ENCODE data around the gene PTPRE.

The PTPRE gene, protein sequence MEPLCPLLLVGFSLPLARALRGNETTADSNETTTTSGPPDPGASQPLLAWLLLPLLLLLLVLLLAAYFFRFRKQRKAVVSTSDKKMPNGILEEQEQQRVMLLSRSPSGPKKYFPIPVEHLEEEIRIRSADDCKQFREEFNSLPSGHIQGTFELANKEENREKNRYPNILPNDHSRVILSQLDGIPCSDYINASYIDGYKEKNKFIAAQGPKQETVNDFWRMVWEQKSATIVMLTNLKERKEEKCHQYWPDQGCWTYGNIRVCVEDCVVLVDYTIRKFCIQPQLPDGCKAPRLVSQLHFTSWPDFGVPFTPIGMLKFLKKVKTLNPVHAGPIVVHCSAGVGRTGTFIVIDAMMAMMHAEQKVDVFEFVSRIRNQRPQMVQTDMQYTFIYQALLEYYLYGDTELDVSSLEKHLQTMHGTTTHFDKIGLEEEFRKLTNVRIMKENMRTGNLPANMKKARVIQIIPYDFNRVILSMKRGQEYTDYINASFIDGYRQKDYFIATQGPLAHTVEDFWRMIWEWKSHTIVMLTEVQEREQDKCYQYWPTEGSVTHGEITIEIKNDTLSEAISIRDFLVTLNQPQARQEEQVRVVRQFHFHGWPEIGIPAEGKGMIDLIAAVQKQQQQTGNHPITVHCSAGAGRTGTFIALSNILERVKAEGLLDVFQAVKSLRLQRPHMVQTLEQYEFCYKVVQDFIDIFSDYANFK

GRCh38 chr10:127906548-127907377 lies at the start of gene PTPRE:
TSS of gene PTPRE (plus strand) at chr10:127907103. CDS start at chr10:128040882, 133,779 bp downstream.
- ATAC-seq = peak; percentile 88
- H3K9me3 Mint-ChIP-seq = no peaks in the 10 kb centered on the region
- H3K36me3 Mint-ChIP-seq = no peaks in the 10 kb centered on the region
- peak within 1 kb of the TSS; percentile 24 for H3K4me3 Mint-ChIP-seq
- H3K4me1 Mint-ChIP-seq = peaks cover 7% of the 10 kb centered on the region
- peaks cover 43% of the 10 kb centered on the region for H3K27me3 Mint-ChIP-seq
- H3K27ac Mint-ChIP-seq = no peak within 1 kb of the TSS

DNA sequence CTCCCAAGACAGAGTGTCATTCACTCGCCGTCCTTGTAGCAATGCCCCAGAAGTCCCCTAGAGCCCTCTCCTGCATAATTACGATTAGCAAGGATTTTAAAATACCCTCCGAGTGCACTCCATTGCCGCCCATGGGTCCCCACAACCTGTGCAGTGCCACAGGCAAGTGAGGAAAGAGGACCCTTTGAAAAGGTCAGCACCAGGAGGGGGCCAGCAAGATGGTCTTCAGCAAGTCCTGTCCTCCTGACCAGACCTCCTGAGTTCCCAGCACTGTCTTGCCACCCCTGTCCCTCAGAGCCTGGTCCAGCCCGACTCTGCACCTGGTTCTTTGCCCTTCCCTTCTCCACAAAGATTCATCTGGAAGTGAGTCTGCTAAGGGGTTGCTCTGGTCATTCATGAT lies 46.3 kb upstream of the PTPRE start:
- H3K4me3 Mint-ChIP-seq = no peak overlapping the region
- no peaks in the 10 kb centered on the region for H3K27me3 Mint-ChIP-seq
- H3K9me3 Mint-ChIP-seq = peaks cover 14% of the 10 kb centered on the region
- no peak for ATAC-seq
- H3K27ac Mint-ChIP-seq = no peak overlapping the region
- H3K4me1 Mint-ChIP-seq = peaks cover 2% of the 10 kb centered on the region
- H3K36me3 Mint-ChIP-seq = peaks cover 5% of the 10 kb centered on the region

- Mint-ChIP-seq H3K36me3 (peaks cover 5% of the 10 kb centered on the region), H3K9me3 (peaks cover 14% of the 10 kb centered on the region), H3K4me1 (no peaks in the 10 kb centered on the region), H3K27me3 (no peaks in the 10 kb centered on the region), H3K27ac (no peak overlapping the region), H3K4me3 (no peak overlapping the region)
- no peak for ATAC-seq
Observed at GRCh38 chr10:127863231-127863825, 43.6 kb upstream of the PTPRE start.

GRCh38 chr10:127866276-127867013 lies 40.5 kb upstream of the PTPRE start:
- H3K36me3 Mint-ChIP-seq = peaks cover 5% of the 10 kb centered on the region
- H3K4me1 Mint-ChIP-seq = no peaks in the 10 kb centered on the region
- no peaks in the 10 kb centered on the region for H3K27me3 Mint-ChIP-seq
- peaks cover 21% of the 10 kb centered on the region for H3K9me3 Mint-ChIP-seq
- H3K4me3 Mint-ChIP-seq = no peak overlapping the region
- no peak for ATAC-seq
- no peak overlapping the region for H3K27ac Mint-ChIP-seq

DNA sequence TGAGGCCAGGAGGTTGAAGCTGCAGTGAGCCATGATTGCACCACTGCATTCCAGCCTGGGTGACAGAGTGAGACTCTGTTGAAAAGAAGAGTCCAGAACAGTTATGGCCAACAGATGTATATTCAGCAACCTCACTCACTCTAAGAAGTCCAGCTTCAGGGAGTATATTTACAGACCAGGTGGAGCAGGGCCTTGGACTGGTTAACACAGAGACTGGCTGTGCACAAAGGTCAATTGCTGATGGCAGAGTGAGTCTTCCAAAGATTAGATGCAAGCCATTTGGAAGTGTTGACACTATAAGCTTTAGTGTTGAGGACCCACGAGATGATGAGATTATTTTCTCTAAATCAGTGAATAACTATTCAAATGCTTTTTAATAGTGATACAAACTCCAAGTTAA lies 39.1 kb upstream of the PTPRE start:
- Mint-ChIP-seq H3K4me1 (no peaks in the 10 kb centered on the region), H3K36me3 (peaks cover 5% of the 10 kb centered on the region), H3K9me3 (peaks cover 21% of the 10 kb centered on the region), H3K27me3 (peaks cover 6% of the 10 kb centered on the region), H3K27ac (no peak overlapping the region), H3K4me3 (no peak overlapping the region)
- ATAC-seq = no peak

GRCh38 chr10:127869329-127869728 lies 37.6 kb upstream of the PTPRE start:
- Mint-ChIP-seq H3K36me3 (no peaks in the 10 kb centered on the region), H3K4me3 (no peak overlapping the region), H3K9me3 (peaks cover 10% of the 10 kb centered on the region), H3K4me1 (peaks cover 6% of the 10 kb centered on the region), H3K27me3 (peaks cover 13% of the 10 kb centered on the region), H3K27ac (no peak overlapping the region)
- no peak for ATAC-seq

DNA sequence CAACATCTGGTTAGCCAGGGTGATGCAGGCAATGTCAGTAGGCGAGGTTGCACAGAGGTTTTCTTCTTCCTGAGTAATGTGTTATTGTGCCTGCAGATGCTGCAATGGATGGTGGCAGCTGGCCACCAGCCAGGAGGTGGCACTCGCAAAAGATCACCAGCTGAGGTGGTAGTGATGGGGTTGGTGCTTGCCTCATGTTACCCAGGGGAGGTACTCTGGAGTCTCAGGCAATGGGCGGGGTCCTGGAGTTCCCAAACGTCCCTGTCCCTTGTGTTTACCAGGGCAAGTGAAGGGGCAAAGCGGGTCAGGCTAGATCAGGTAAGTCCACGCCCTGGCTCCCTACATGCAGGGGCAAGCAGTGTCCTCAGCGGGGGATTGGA lies 35.3 kb upstream of the PTPRE start:
- H3K27me3 Mint-ChIP-seq = peaks cover 13% of the 10 kb centered on the region
- peaks cover 6% of the 10 kb centered on the region for H3K4me1 Mint-ChIP-seq
- H3K4me3 Mint-ChIP-seq = no peak overlapping the region
- ATAC-seq = no peak
- no peak overlapping the region for H3K27ac Mint-ChIP-seq
- peaks cover 10% of the 10 kb centered on the region for H3K9me3 Mint-ChIP-seq
- H3K36me3 Mint-ChIP-seq = no peaks in the 10 kb centered on the region

DNA sequence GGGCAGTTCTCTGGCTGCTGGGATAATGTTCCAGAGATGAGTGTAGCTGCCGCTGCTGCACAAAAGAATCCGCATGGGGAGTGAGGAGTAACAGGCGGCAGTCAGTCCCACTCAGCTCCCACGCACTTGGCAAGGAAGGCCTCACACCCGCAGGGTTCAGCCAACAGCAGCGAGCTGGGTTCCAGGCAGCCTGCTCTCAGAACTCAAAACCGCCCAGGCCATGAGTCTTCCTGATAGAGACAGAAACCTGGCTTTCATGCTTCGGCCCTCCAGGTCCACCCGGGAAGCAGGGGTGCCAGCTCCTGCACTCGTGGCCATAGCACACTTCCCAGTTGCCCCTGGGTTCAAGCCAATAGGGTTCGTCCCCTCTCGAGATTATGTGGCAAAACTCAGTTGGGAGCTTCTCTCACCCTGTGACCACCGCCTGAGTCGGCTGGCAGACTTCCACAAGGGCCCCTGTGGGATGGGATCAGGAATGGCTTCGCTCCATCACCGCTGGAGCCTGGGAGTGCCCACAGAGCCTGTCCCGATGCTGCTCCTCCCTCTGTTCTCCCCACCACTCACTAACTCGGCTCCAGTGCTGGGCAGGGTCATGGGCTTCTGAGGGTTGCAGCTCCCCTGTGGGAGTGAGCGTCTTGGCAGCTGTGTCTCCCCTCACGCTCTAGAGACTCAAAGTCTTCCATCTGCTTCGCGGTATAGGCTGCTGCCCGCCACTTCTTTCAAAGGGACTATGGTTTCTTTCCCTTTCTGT lies 34.7 kb upstream of the PTPRE start:
- no peak overlapping the region for H3K27ac Mint-ChIP-seq
- peaks cover 10% of the 10 kb centered on the region for H3K9me3 Mint-ChIP-seq
- H3K27me3 Mint-ChIP-seq = peaks cover 13% of the 10 kb centered on the region
- no peak overlapping the region for H3K4me3 Mint-ChIP-seq
- ATAC-seq = no peak
- H3K36me3 Mint-ChIP-seq = no peaks in the 10 kb centered on the region
- peaks cover 6% of the 10 kb centered on the region for H3K4me1 Mint-ChIP-seq

DNA sequence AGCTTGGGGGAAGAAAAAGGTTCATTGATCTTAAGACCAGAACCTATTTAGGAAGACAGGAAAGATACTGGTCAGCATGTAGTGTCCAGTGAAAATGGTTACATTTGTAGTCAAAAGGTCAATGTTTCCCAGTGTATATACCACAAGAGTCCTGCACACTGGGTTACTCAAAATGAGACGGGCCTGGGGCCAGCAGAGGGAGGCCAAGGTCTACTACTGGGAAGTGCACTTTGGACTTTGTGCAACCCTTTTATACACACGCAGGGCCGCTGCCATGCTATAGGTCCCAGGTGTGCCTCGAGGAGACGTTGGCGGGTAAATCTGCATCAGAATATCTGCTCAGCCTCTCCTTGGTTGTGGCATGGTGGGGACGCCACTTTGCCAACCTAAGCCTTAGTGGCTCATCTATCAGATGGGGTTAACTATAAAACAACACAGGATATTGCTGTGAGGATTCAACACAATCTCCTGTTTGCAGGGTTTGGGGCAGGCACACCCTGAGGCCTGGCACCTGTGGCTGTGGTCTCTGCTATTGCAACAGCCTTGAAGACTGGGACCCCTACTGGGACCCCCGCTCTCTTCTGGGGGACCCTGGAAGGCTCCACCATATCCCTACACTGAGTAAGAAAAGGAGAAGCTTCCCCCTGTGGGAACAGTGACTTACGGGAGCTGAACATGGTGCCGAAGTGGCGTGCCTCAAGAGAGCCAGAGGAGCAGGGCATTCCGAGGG lies 33.9 kb upstream of the PTPRE start:
- Mint-ChIP-seq H3K4me1 (peaks cover 6% of the 10 kb centered on the region), H3K27ac (no peak overlapping the region), H3K4me3 (no peak overlapping the region), H3K9me3 (peaks cover 10% of the 10 kb centered on the region), H3K27me3 (peaks cover 13% of the 10 kb centered on the region), H3K36me3 (no peaks in the 10 kb centered on the region)
- no peak for ATAC-seq

- Mint-ChIP-seq H3K36me3 (no peaks in the 10 kb centered on the region), H3K9me3 (peaks cover 7% of the 10 kb centered on the region), H3K4me3 (no peak overlapping the region), H3K27ac (no peak overlapping the region), H3K27me3 (peaks cover 13% of the 10 kb centered on the region), H3K4me1 (peaks cover 6% of the 10 kb centered on the region)
- ATAC-seq = peak; percentile 41
Observed at GRCh38 chr10:127873901-127874470, 32.9 kb upstream of the PTPRE start.

GRCh38 chr10:127874671-127875448 lies 32.0 kb upstream of the PTPRE start:
- H3K27ac Mint-ChIP-seq = no peak overlapping the region
- no peak overlapping the region for H3K4me3 Mint-ChIP-seq
- ATAC-seq = peak; percentile 18
- peaks cover under 1% of the 10 kb centered on the region for H3K9me3 Mint-ChIP-seq
- peaks cover 6% of the 10 kb centered on the region for H3K4me1 Mint-ChIP-seq
- no peaks in the 10 kb centered on the region for H3K36me3 Mint-ChIP-seq
- peaks cover 13% of the 10 kb centered on the region for H3K27me3 Mint-ChIP-seq

DNA sequence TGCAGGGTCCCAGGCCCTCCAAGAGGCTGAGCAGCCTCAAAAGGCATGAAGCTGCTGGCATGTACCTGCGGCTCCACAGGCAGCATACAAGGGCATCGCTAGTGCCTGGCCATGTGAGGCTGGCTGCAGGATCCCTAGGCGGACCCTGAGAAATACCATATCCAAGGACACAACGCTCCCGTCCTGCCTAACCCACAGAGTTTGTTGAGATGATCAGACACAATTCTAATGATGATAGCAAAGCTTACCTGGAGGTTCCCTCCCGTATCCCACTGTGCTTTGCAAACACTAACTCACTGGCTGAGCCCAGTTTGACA lies 31.5 kb upstream of the PTPRE start:
- Mint-ChIP-seq H3K27ac (no peak overlapping the region), H3K36me3 (no peaks in the 10 kb centered on the region), H3K4me1 (peaks cover 10% of the 10 kb centered on the region), H3K27me3 (peaks cover 13% of the 10 kb centered on the region), H3K9me3 (no peaks in the 10 kb centered on the region), H3K4me3 (no peak overlapping the region)
- no peak for ATAC-seq

DNA sequence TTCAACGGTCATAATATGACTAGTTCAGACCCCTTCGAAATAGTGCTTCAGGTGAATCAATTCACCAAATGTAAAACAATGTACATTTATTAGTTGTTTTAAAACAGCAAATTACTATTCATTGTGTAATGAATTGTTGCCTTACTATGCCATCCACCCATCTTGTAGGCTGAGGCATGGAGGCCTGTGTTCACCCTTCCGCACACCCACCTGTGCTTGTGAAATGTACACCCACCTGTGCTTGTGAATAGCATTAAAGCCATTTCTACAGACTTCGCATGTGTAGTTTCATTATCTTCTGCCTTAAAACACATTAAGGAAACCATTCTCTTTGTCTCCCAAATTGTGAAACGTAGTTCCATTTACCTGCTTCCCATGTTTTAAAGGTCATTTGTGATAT lies 31.0 kb upstream of the PTPRE start:
- Mint-ChIP-seq H3K36me3 (no peaks in the 10 kb centered on the region), H3K27me3 (peaks cover 13% of the 10 kb centered on the region), H3K4me3 (no peak overlapping the region), H3K9me3 (no peaks in the 10 kb centered on the region), H3K27ac (no peak overlapping the region), H3K4me1 (peaks cover 16% of the 10 kb centered on the region)
- ATAC-seq = no peak
